Mucosa of rectum (tissue), 2 donors: ENCODE data around the gene PLCG2.

Experiments used
- H3K27ac ChIP-seq, 2 donors: one replicate each; pipeline ENCODE4 v1.7.0; 2013; ENCODE audit warnings: inconsistent platforms in 2 of 2, low read depth in 2 of 2, low read length in 2 of 2
- H3K27me3 ChIP-seq, 2 donors: one replicate each; pipeline ENCODE4 v1.7.0; 2013; ENCODE audit warnings: low read length in 2 of 2; ENCODE audit not compliant: control insufficient read depth in 2 of 2, insufficient read depth in 2 of 2
- H3K36me3 ChIP-seq, 2 donors: one replicate each; pipeline ENCODE4 v1.7.0; 2013; ENCODE audit warnings: low read length in 2 of 2; ENCODE audit not compliant: control insufficient read depth in 2 of 2, insufficient read depth in 2 of 2
- H3K4me1 ChIP-seq, 2 donors: one replicate each; pipeline ENCODE4 v1.7.0; 2013; ENCODE audit warnings: low read length in 2 of 2, mild to moderate bottlenecking in 1 of 2; ENCODE audit not compliant: control insufficient read depth in 2 of 2, insufficient read depth in 2 of 2
- H3K4me3 ChIP-seq, 2 donors: one replicate each; pipeline ENCODE4 v1.7.0; 2013; ENCODE audit warnings: low read length in 2 of 2
- H3K9ac ChIP-seq, 2 donors: one replicate each; pipeline ENCODE4 v1.7.0; 2013; ENCODE audit warnings: low read length in 2 of 2, low read depth in 1 of 2, mild to moderate bottlenecking in 1 of 2
- H3K9me3 ChIP-seq, 2 donors: one replicate each; pipeline ENCODE4 v1.7.0; 2013; ENCODE audit warnings: low read length in 2 of 2; ENCODE audit not compliant: control insufficient read depth in 2 of 2
- donor health status: healthy.
- donor health status: Normal muscosa, but diverticular disease.

PLCG2 gene

DNA sequence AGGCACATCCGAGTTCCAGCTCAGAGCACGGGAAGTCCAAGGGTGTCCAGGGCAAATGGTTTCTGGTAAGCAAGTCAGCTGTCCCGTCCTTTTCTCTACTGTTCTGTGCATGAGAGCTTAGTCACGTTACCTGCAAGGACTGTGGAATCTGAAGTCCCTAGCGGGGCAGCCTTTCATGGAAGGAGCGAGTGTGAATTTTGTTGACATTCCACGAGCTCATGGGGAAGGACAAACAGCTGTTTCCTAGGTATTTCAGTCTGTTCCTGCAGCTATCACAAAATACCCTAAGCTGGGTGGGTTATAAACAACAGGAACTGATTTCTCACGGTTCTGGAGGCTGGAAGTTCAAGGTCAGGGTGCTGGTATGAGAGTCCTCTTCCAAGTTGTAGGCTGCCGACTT, 122.9 kb downstream of the PLCG2 start:
- peaks cover 0 to 27% of the 10 kb centered on the region in 2 donors for H3K36me3 ChIP-seq
- H3K27me3 ChIP-seq: no peaks in the 10 kb centered on the region
- H3K27ac ChIP-seq: no peak overlapping the region
- H3K4me3 ChIP-seq: no peak overlapping the region
- no peak overlapping the region for H3K9ac ChIP-seq
- H3K4me1 ChIP-seq: no peaks in the 10 kb centered on the region
- no peaks in the 10 kb centered on the region for H3K9me3 ChIP-seq

DNA sequence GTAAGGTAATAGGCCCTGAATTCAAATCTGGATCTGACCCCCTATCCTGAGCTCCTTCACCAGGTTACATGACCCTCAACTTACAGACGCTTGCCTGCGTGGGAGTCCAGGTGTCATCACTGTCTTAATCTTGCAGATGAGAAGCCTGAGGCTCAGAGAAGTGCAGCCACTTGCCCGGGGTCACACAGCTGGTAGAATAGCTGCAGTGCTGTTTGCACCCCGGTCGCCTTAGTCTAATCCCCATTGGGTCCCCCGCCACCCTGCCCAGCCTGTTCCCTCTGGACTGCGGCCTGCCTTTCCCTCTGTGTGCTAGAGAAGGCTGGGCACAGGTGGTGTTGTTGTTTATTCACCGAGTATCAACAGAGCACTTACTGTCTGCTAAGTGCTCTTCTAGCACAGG, 125.2 kb downstream of the PLCG2 start:
- no peak overlapping the region for H3K9ac ChIP-seq
- peaks cover 0 to 23% of the 10 kb centered on the region in 2 donors for H3K36me3 ChIP-seq
- H3K4me1 ChIP-seq: no peaks in the 10 kb centered on the region
- H3K9me3 ChIP-seq: no peaks in the 10 kb centered on the region
- no peak overlapping the region for H3K4me3 ChIP-seq
- H3K27me3 ChIP-seq: no peaks in the 10 kb centered on the region
- H3K27ac ChIP-seq: no peak overlapping the region

DNA sequence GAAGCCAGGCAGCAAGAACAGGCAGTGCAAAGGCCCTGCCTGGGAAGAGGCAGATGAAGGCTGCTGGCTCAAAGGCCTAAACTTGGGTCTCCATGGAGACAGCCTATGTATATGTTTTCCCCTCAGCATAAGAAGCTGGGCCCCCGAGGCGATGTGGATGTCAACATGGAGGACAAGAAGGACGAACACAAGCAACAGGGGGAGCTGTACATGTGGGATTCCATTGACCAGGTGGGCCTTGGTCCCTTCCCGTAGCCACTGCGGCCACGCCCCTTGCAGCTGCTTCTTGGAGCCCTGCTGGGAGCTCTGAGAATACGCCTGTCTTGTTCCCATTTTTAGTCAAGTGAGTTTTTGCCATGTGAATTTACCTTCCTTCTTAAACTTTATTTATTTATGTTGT, 126.2 kb downstream of the PLCG2 start:
- Histone ChIP-seq H3K4me1 (no peaks in the 10 kb centered on the region), H3K4me3 (no peak overlapping the region), H3K27ac (no peak overlapping the region), H3K9ac (no peak overlapping the region), H3K27me3 (no peaks in the 10 kb centered on the region), H3K9me3 (no peaks in the 10 kb centered on the region), H3K36me3 (peaks cover 0 to 20% of the 10 kb centered on the region in 2 donors)

- no peak overlapping the region for H3K9ac ChIP-seq
- H3K4me1 ChIP-seq: no peaks in the 10 kb centered on the region
- H3K4me3 ChIP-seq: no peak overlapping the region
- no peaks in the 10 kb centered on the region for H3K9me3 ChIP-seq
- H3K36me3 ChIP-seq: peaks cover 0 to 21% of the 10 kb centered on the region in 2 donors
- H3K27me3 ChIP-seq: no peaks in the 10 kb centered on the region
- no peak overlapping the region for H3K27ac ChIP-seq
These were observed 128.6 kb downstream of the PLCG2 start for GRCh38 chr16:81907681-81908080.

DNA sequence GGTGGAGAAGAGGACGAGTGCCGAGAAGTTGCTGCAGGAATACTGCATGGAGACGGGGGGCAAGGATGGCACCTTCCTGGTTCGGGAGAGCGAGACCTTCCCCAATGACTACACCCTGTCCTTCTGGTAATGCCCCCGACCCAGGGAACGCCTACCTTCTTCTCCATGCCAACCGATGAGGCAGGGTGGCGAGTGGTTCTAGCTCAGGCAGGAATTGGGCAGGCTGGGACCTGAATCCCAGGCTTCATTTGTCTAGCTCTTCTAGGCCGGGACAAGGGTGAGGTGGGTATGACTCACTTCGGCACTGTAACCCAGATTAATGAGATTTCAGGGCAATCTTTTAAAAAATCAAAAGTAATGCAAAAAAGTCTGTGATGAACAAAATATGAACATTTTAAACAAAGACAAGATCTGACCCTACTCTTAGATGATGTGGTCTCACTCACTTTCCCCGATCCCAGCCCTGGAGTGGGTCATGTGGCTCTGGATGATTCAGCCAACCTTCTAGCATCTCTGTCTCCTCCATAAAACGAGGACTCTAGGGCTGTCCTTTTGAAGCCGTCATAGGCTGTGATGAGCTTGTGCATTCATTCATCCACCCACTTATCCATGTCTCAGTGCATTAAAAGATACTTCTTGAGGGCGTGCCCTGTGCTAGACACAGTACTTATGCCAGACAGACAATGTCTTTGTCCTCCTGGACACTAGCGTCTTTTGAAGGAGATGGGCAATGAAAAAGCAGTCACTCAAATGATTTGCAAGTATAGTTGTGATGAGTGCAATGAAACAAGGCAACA, 129.6 kb downstream of the PLCG2 start:
- Histone ChIP-seq H3K4me3 (no peak overlapping the region), H3K9ac (no peak overlapping the region), H3K9me3 (no peaks in the 10 kb centered on the region), H3K27me3 (no peaks in the 10 kb centered on the region), H3K27ac (no peak overlapping the region), H3K36me3 (peaks cover 0 to 20% of the 10 kb centered on the region in 2 donors), H3K4me1 (no peaks in the 10 kb centered on the region)

GRCh38 chr16:81910366-81910885, 131.3 kb downstream of the PLCG2 start:
- peaks cover 0 to 12% of the 10 kb centered on the region in 2 donors for H3K36me3 ChIP-seq
- H3K9ac ChIP-seq: no peak overlapping the region
- no peaks in the 10 kb centered on the region for H3K9me3 ChIP-seq

GRCh38 chr16:81912395-81912794, 133.3 kb downstream of the PLCG2 start:
- H3K27ac ChIP-seq: no peak overlapping the region
- no peaks in the 10 kb centered on the region for H3K4me1 ChIP-seq
- peaks cover 0 to 10% of the 10 kb centered on the region in 2 donors for H3K36me3 ChIP-seq
- H3K9ac ChIP-seq: no peak overlapping the region
- H3K9me3 ChIP-seq: no peaks in the 10 kb centered on the region
- no peaks in the 10 kb centered on the region for H3K27me3 ChIP-seq
- H3K4me3 ChIP-seq: no peak overlapping the region

More at GRCh38 chr16:81910366-81910885, 131.3 kb downstream of the PLCG2 start:
- no peaks in the 10 kb centered on the region for H3K27me3 ChIP-seq
- H3K27ac ChIP-seq: no peak overlapping the region
- H3K4me3 ChIP-seq: no peak overlapping the region
- no peaks in the 10 kb centered on the region for H3K4me1 ChIP-seq

DNA sequence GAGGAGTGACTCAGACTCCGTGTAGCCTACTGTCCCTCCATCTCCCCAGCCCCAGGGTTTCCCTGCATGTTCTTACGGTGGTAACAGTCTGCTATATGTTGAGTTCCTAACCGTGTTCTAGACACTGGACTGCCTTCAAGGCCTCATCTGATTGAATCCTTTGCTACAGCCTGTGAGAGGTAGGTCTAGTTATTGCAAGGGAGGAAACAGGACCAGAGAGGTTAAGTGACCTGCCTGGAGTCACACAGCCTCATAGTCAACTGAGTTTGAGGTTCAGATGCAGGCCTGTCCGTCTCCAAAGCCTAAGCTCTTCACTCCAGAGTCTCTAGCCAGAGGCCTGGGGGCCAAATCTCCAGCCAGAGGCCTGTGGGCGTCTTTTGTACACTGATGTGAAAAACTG, 134.1 kb downstream of the PLCG2 start:
- no peak overlapping the region for H3K27ac ChIP-seq
- no peaks in the 10 kb centered on the region for H3K27me3 ChIP-seq
- no peak overlapping the region for H3K9ac ChIP-seq
- peaks cover 0 to 10% of the 10 kb centered on the region in 2 donors for H3K36me3 ChIP-seq
- no peaks in the 10 kb centered on the region for H3K4me1 ChIP-seq
- H3K4me3 ChIP-seq: no peak overlapping the region
- H3K9me3 ChIP-seq: no peaks in the 10 kb centered on the region

GRCh38 chr16:81917375-81917774, 138.3 kb downstream of the PLCG2 start:
- Histone ChIP-seq H3K36me3 (peaks cover 0 to 10% of the 10 kb centered on the region in 2 donors), H3K9me3 (no peaks in the 10 kb centered on the region)

GRCh38 chr16:81918927-81919326, 139.8 kb downstream of the PLCG2 start:
- Histone ChIP-seq H3K27me3 (no peaks in the 10 kb centered on the region), H3K4me3 (no peak overlapping the region), H3K27ac (no peak overlapping the region), H3K9ac (no peak overlapping the region), H3K4me1 (no peaks in the 10 kb centered on the region), H3K36me3 (peaks cover 0 to 5% of the 10 kb centered on the region in 2 donors), H3K9me3 (no peaks in the 10 kb centered on the region)

More at GRCh38 chr16:81917375-81917774, 138.3 kb downstream of the PLCG2 start:
- Histone ChIP-seq H3K4me1 (no peaks in the 10 kb centered on the region), H3K27ac (no peak overlapping the region), H3K4me3 (no peak overlapping the region), H3K27me3 (no peaks in the 10 kb centered on the region), H3K9ac (no peak overlapping the region)
